Brain microvascular endothelial cell (primary cell): Measurements from ENCODE around the gene TEKT5.

Source experiments
- DNase-seq: peaks from one replicate; pipeline ENCODE4 v3.0.0-alpha.2; 2020
- H3K27ac ChIP-seq: fragments of 250-450 bp; sonication (Bioruptor Pico); 2 replicates; pipeline ENCODE4 v1.5.1; 2020; ENCODE audit warnings: mild to moderate bottlenecking, moderate library complexity
- H3K27me3 ChIP-seq: fragments of 250-450 bp; sonication (Bioruptor Pico); replicated peaks from 2 replicates; pipeline ENCODE4 v1.5.1; 2020; ENCODE audit warnings: mild to moderate bottlenecking
- H3K36me3 ChIP-seq: fragments of 250-450 bp; sonication (Bioruptor Pico); replicated peaks from 2 replicates; pipeline ENCODE4 v1.5.1; 2020; ENCODE audit warnings: mild to moderate bottlenecking
- H3K4me3 ChIP-seq: 2 replicates; pipeline ENCODE4 v1.5.1; 2011; ENCODE audit warnings: low read depth, mild to moderate bottlenecking, control low read depth, low read length, moderate library complexity
- CTCF ChIP-seq: IDR thresholded peaks from 2 replicates; pipeline ENCODE4 v1.5.1; 2011; ENCODE audit warnings: low read depth, mild to moderate bottlenecking, moderate library complexity, low read length, control low read depth, inconsistent platforms; ENCODE audit errors: missing control alignments
- in situ Hi-C: cut with HindIII; loops from 2 replicates; pipeline ENCODE4 v1.10.0; 2017; ENCODE audit warnings: low sequenced_read_pairs, low pct_ligation_motif_present

Gene TEKT5

DNA sequence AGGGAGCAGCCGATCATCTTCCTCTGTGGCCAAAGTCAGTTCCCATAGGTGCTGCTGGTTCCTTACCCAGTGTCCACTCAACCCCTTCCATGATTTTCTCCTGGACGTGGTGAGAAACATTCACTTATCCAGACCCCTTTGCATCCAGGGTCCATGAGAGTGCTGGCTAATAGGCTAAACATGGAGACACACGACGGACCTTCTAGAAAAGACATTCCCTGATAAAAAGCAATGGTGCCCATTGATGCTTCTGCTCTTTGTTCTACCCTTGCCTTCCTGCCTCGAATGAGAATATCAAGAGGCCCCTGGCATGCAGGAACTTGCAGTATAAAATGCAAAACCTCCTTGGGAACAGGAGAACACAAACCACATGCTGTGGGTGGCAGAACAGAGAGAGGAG, 2.3 kb downstream of the TEKT5 start:
- TF ChIP-seq CTCF = no peak
- no peaks in the 10 kb centered on the region for H3K36me3 ChIP-seq
- no peaks in the 10 kb centered on the region for H3K27me3 ChIP-seq
- no peak overlapping the region for H3K27ac ChIP-seq
- no peak for DNase-seq
- in situ Hi-C loops = no loop called here
- no peak overlapping the region for H3K4me3 ChIP-seq

GRCh38 chr16:10688726-10689125, 6.0 kb downstream of the TEKT5 start:
- in situ Hi-C loops = no loop called here
- Histone ChIP-seq H3K4me3 (no peak overlapping the region), H3K36me3 (no peaks in the 10 kb centered on the region), H3K27ac (no peak overlapping the region), H3K27me3 (no peaks in the 10 kb centered on the region)
- no peak for TF ChIP-seq CTCF
- no peak for DNase-seq

DNA sequence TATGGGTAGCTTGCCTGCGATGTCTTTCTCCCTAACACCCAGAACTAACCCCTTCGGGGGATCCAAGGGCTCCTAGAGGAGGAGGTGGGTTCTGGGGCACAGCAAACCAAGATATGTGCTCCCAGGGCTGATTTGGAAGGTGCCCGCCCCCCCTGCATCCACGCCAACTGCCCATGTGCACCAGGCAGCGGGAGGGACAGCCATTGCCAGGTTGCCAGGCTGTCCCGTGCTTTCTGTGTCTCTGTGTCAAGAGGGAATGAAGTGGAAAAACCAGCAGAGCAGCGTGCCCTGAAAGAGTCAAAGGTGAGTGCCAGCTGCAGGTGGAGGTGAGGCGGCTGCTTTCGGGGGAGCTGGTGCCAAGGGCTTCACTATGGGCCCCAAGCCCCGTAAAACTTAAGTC, 6.4 kb downstream of the TEKT5 start:
- no peaks in the 10 kb centered on the region for H3K36me3 ChIP-seq
- H3K27ac ChIP-seq = no peak overlapping the region
- in situ Hi-C loops = no loop called here
- H3K4me3 ChIP-seq = no peak overlapping the region
- H3K27me3 ChIP-seq = no peaks in the 10 kb centered on the region
- TF ChIP-seq CTCF = no peak
- DNase-seq = no peak

DNA sequence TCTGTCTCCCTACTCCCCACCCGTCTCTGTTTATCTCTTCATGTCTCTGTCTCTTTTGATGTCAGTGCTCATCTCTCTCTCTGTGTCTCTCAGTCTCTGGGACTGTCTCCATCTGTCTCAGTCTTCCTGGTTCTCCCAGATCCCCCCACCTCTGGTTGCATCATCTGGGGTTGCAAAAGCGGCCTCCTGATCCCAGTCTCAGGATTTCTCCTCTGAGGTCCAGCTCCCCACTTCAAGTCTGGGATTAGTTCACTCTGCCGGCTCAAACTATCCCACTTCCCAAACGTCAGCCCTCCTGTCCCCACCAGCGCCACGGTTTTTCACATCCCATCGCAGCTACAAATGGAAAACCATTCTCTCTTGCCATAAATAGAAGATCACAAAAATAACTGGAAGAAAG, 9.0 kb downstream of the TEKT5 start:
- in situ Hi-C loops = no loop called here
- Histone ChIP-seq H3K36me3 (no peaks in the 10 kb centered on the region), H3K4me3 (no peak overlapping the region), H3K27ac (no peak overlapping the region), H3K27me3 (no peaks in the 10 kb centered on the region)
- no peak for TF ChIP-seq CTCF
- DNase-seq = no peak

DNA sequence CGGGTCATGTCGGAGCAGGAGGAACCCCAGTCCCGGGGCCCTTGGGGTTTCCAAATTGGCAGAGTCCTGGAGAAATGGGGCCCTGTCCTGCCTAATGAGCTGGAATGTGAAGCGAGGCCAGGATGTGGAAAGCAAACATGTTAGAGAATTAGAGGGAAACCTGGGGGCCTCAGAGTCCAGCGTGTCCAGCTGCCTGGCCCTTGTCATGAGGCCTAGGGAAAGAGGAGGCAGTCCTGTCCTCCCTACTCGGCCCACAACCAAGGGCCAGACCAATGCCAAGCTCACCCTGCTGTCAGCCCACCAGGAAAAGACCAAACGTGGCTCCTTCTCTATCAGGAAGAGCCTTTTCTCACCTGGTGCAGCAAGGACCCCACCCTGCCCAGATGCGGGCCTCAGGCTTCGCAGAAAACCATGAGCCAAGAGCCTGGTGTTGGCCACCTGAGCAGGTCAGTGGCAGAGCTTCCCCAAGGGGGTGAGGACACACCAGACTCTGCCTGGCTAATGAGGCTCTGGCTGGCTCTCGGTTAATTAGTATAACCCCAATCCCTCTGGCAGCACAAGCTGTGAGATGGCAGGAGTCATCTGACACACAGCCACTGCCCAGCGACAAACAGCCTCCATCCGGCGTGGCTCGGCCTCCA, 10.1 kb downstream of the TEKT5 start:
- no peaks in the 10 kb centered on the region for H3K36me3 ChIP-seq
- H3K4me3 ChIP-seq = no peak overlapping the region
- no peak for DNase-seq
- in situ Hi-C loops = no loop called here
- no peak overlapping the region for H3K27ac ChIP-seq
- TF ChIP-seq CTCF = no peak
- H3K27me3 ChIP-seq = no peaks in the 10 kb centered on the region

GRCh38 chr16:10683170-10683569, 11.6 kb downstream of the TEKT5 start:
- DNase-seq = no peak
- in situ Hi-C loops = no loop called here
- TF ChIP-seq CTCF = no peak
- Histone ChIP-seq H3K4me3 (no peak overlapping the region), H3K27ac (no peak overlapping the region), H3K27me3 (no peaks in the 10 kb centered on the region), H3K36me3 (no peaks in the 10 kb centered on the region)
